Endothelial cell of umbilical vein (primary cell): ENCODE measurements around the gene CAPN2. TPM values are rescaled to one million over a fixed set of nuclear protein-coding genes. Genes with fewer than 3 reads are reported as not detected.
A peak's percentile ranks its signal among the peaks of the same experiment; 100 is the strongest.

Experiments used
- BruUV-seq: library from RNA; stranded (reverse); fragments of 400-500 nt; replicated peaks from 2 replicates; lab custom pipeline; 2021; lab: Mats Ljungman, UMichigan
- CTCF ChIA-PET: fragments of 300-600, 350-600 bp; sonication (Branson Sonifier 250); formaldehyde crosslinking; loops from one replicate; lab custom pipeline; 2021; ENCODE audit warnings: antibody characterized with exemption, inconsistent platforms; lab: Charles Lee
- POLR2A ChIA-PET: fragments of 300-600, 350-600 bp; sonication (Branson Sonifier 250); formaldehyde crosslinking; loops from one replicate; lab custom pipeline; 2021; ENCODE audit warnings: antibody characterized with exemption, inconsistent platforms; lab: Charles Lee
- DNase-seq: peaks from one replicate; pipeline ENCODE4 v3.0.0-alpha.2; 2011; ENCODE audit warnings: low read depth, low spot score
- FAIRE-seq: peaks from 2 replicates; lab custom pipeline; 2011; peaks lifted over from hg19 to GRCh38; lab: Jason Lieb, UNC
- H2AFZ ChIP-seq: 2 replicates; pipeline ENCODE4 v1.6.0; 2012; ENCODE audit warnings: low read depth, low read length, control low read depth, inconsistent platforms
- H3K27ac ChIP-seq: 2 replicates; pipeline ENCODE4 v1.5.1; 2011; ENCODE audit warnings: low read depth, mild to moderate bottlenecking, control low read depth, low read length, moderate library complexity; ENCODE audit not compliant: insufficient read depth
- H3K27me3 ChIP-seq, 2 experiments: 2 replicates each; pipeline versions ENCODE4 v1.6.0 to v1.6.1; 2011; ENCODE audit warnings: low read length in 2 of 2, mixed read lengths in 1 of 2; ENCODE audit not compliant: control insufficient read depth in 2 of 2, insufficient read depth in 2 of 2
- H3K36me3 ChIP-seq, 2 experiments: 2 replicates in 1 of 2; 3 replicates in 1 of 2; pipeline ENCODE4 v1.5.1; 2011; ENCODE audit warnings: low read length in 2 of 2, mild to moderate bottlenecking in 1 of 2, moderate library complexity in 1 of 2; ENCODE audit not compliant: control insufficient read depth in 2 of 2, insufficient read depth in 2 of 2; ENCODE audit errors: extremely low read depth in 1 of 2
- H3K4me1 ChIP-seq: 3 replicates; pipeline ENCODE4 v1.5.1; 2011; ENCODE audit warnings: mild to moderate bottlenecking, low read length; ENCODE audit not compliant: control insufficient read depth, insufficient read depth; ENCODE audit errors: extremely low read depth
- H3K4me2 ChIP-seq: 2 replicates; pipeline ENCODE4 v1.6.1; 2011; ENCODE audit warnings: low read length, control low read depth, mixed read lengths; ENCODE audit not compliant: insufficient read depth
- H3K4me3 ChIP-seq, 3 experiments: fragments of 200-600 bp in 1 of 3; sonication (generic), shearing (Covaris generic) in 1 of 3; replicated peaks in 1 of 3; 2 replicates each; pipeline ENCODE4 v1.5.1; 2011 to 2016; ENCODE audit warnings: control low read depth in 3 of 3, low read length in 3 of 3, mild to moderate bottlenecking in 2 of 3, inconsistent platforms in 1 of 3, low read depth in 1 of 3, moderate library complexity in 1 of 3; ENCODE audit not compliant: insufficient read depth in 1 of 3
- H3K79me2 ChIP-seq: 2 replicates; pipeline ENCODE4 v1.6.0; 2012; ENCODE audit warnings: low read length, inconsistent platforms; ENCODE audit not compliant: control insufficient read depth, insufficient read depth
- H3K9ac ChIP-seq: replicated peaks from 2 replicates; pipeline ENCODE3; 2011; ENCODE audit warnings: low read length, control low read depth; ENCODE audit not compliant: insufficient read depth; ENCODE audit errors: extremely low read depth
- H3K9me1 ChIP-seq: replicated peaks from 3 replicates; pipeline ENCODE4 v1.6.0; 2011; ENCODE audit warnings: mild to moderate bottlenecking, low read length; ENCODE audit not compliant: control insufficient read depth, insufficient read depth; ENCODE audit errors: extremely low read depth
- H3K9me3 ChIP-seq: replicated peaks from 2 replicates; pipeline ENCODE4 v1.5.1; 2012; ENCODE audit warnings: low read length, inconsistent platforms; ENCODE audit not compliant: control insufficient read depth, insufficient read depth
- H4K20me1 ChIP-seq: replicated peaks from 2 replicates; pipeline ENCODE3; 2011; ENCODE audit warnings: mild to moderate bottlenecking, low read length; ENCODE audit not compliant: control insufficient read depth, insufficient read depth; ENCODE audit errors: extremely low read depth
- EZH2 ChIP-seq: IDR thresholded peaks from 2 replicates; pipeline ENCODE4 v1.6.1; 2012; ENCODE audit warnings: borderline replicate concordance, low read depth, mild to moderate bottlenecking, moderate library complexity, low read length, inconsistent platforms; ENCODE audit not compliant: severe bottlenecking
- FOS ChIP-seq: IDR thresholded peaks from 2 replicates; pipeline ENCODE4 v1.6.1; 2011; ENCODE audit warnings: mild to moderate bottlenecking, low read length, moderate library complexity, borderline replicate concordance; ENCODE audit not compliant: insufficient read depth
- GATA2 ChIP-seq: IDR thresholded peaks from 2 replicates; pipeline ENCODE4 v1.7.0; 2011; ENCODE audit warnings: low read depth, mild to moderate bottlenecking, moderate library complexity, mixed read lengths, low read length; ENCODE audit not compliant: insufficient read length, insufficient read depth
- JUN ChIP-seq: IDR thresholded peaks from 2 replicates; pipeline ENCODE4 v1.6.1; 2011; ENCODE audit warnings: borderline replicate concordance, low read depth; ENCODE audit not compliant: insufficient read length, insufficient read depth
- MYC ChIP-seq: IDR thresholded peaks from one replicate; pipeline ENCODE4 v1.6.1; 2011; ENCODE audit warnings: mild to moderate bottlenecking, low read depth, low read length
- POLR2A ChIP-seq: IDR thresholded peaks from 2 replicates; pipeline ENCODE4 v1.6.1; 2012; ENCODE audit warnings: low read depth, mild to moderate bottlenecking, control low read depth, low read length
- POLR2AphosphoS5 ChIP-seq: IDR thresholded peaks from 2 replicates; pipeline ENCODE4 v1.6.1; 2012; ENCODE audit warnings: low read depth, mild to moderate bottlenecking, control low read depth, low read length, moderate library complexity; ENCODE audit not compliant: insufficient read depth
- dilution Hi-C: fragments of 300-500 bp; cut with MboI; formaldehyde crosslinking; loops from one replicate; pipeline ENCODE4 v1.15.0; 2019; ENCODE audit warnings: low sequenced_read_pairs; ENCODE audit not compliant: extremely low pct_ligation_motif_present
- intact Hi-C: fragments of 100-400 bp; cut with micrococcal nuclease; formaldehyde crosslinking; loops from one replicate; pipeline ENCODE4 v1.10.0; 2022
- polyA plus RNA-seq, 4 experiments: library from polyadenylated mRNA; depleted of rRNA in 3 of 4; stranded (reverse) in 3 of 4; unstranded in 1 of 4; fragments of >200 nt; gene quantifications; 2 replicates each; pipeline versions ENCODE4 v1.2.1 to v1.2.3, GENCODE V29; 2011 to 2012; ENCODE audit warnings: missing spikeins in 1 of 4
- total RNA-seq: library from RNA; stranded (reverse); gene quantifications from 2 replicates; pipeline ENCODE4 v1.2.3, GENCODE V29; 2021
- TF ChIP-seq, protein P1 (sequence below), 2 donors: IDR thresholded peaks; 1 replicate in 1 of 2; 2 replicates in 1 of 2; pipeline ENCODE4 v1.5.1; 2011; ENCODE audit warnings: low read length in 2 of 2, mild to moderate bottlenecking in 2 of 2, moderate library complexity in 2 of 2, control low read depth in 1 of 2, inconsistent platforms in 1 of 2, low read depth in 1 of 2; ENCODE audit not compliant: insufficient read depth in 1 of 2; ENCODE audit errors: extremely low read depth in 1 of 2
- TF ChIP-seq, protein P2 (sequence below): IDR thresholded peaks from 2 replicates; pipeline ENCODE4 v1.6.1; 2011; ENCODE audit not compliant: insufficient read depth, insufficient read length

The CAPN2 gene
- total and polyA plus RNA-seq, 2 donors (not counting 3 experiments of a cell fraction or from before 2014, with no cell fraction given) = 110 to 420 TPM

GRCh38 chr1:223706077-223706973 is 6.0 kb upstream of the CAPN2 start:
- FAIRE-seq (no peak), DNase-seq (peak; percentile 22)
- Histone ChIP-seq H3K9ac (no peak overlapping the region), H2AFZ (no peak overlapping the region), H3K79me2 (no peaks in the 10 kb centered on the region), H4K20me1 (no peaks in the 10 kb centered on the region), H3K4me1 (peaks cover 57% of the 10 kb centered on the region), H3K27me3 (no peaks in the 10 kb centered on the region), H3K36me3 (no peaks in the 10 kb centered on the region), H3K4me2 (no peak overlapping the region), H3K9me3 (no peaks in the 10 kb centered on the region), H3K4me3 (no peak overlapping the region), H3K27ac (peak overlapping the region; percentile 91), H3K9me1 (no peaks in the 10 kb centered on the region)
- TF ChIP-seq POLR2AphosphoS5 (no peak), GATA2 (peak; percentile 88)
- dilution Hi-C loops (no loop called here), intact Hi-C loops (loop anchor here (2.0 to 10.0 kb wide), 5 partner anchors 126 to 892 kb away; partner anchors contain the start of genes DISP1 and WDR26)
- ChIA-PET CTCF (interaction anchor here (1.8 to 10.9 kb wide), 3 partner anchors 8 to 43 kb away, joined by 17 to 148 read pairs (median 21); no protein-coding TSS in a partner anchor), POLR2A (no interaction called here)
- BruUV-seq = no TSS peak

GRCh38 chr1:223707256-223708000 is 4.9 kb upstream of the CAPN2 start:
- Histone ChIP-seq H3K79me2 (peaks cover under 1% of the 10 kb centered on the region), H3K9me3 (no peaks in the 10 kb centered on the region), H3K27ac (peak overlapping the region; percentile 91), H4K20me1 (no peaks in the 10 kb centered on the region), H2AFZ (peak overlapping the region; percentile 23), H3K4me3 (peak overlapping the region in 1 of 3 experiments; percentile 23), H3K9me1 (no peaks in the 10 kb centered on the region), H3K36me3 (no peaks in the 10 kb centered on the region), H3K4me1 (peaks cover 60% of the 10 kb centered on the region), H3K27me3 (no peaks in the 10 kb centered on the region), H3K4me2 (peak overlapping the region; percentile 67), H3K9ac (peak overlapping the region; percentile 64)
- intact Hi-C loops = loop anchor here (1.0 to 10.0 kb wide), 6 partner anchors 69 to 893 kb away; partner anchors contain the start of genes DISP1 and WDR26
- FAIRE-seq (peak; percentile 99), DNase-seq (peak; percentile 97)
- TF ChIP-seq GATA2 (peak; percentile 50), POLR2AphosphoS5 (peak; percentile 34), EZH2 (no peak), FOS (peak; percentile 100), MYC (no peak), POLR2A (no peak), JUN (peak; percentile 97)
- TF ChIP-seq, protein P1, sequence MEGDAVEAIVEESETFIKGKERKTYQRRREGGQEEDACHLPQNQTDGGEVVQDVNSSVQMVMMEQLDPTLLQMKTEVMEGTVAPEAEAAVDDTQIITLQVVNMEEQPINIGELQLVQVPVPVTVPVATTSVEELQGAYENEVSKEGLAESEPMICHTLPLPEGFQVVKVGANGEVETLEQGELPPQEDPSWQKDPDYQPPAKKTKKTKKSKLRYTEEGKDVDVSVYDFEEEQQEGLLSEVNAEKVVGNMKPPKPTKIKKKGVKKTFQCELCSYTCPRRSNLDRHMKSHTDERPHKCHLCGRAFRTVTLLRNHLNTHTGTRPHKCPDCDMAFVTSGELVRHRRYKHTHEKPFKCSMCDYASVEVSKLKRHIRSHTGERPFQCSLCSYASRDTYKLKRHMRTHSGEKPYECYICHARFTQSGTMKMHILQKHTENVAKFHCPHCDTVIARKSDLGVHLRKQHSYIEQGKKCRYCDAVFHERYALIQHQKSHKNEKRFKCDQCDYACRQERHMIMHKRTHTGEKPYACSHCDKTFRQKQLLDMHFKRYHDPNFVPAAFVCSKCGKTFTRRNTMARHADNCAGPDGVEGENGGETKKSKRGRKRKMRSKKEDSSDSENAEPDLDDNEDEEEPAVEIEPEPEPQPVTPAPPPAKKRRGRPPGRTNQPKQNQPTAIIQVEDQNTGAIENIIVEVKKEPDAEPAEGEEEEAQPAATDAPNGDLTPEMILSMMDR (IDR thresholded peaks at IDR 0.05; ENCODE audit: extremely low read depth in 1 of 2, insufficient read depth in 1 of 2, low read depth in 1 of 2, low read length in 2 of 2) = no peak
- TF ChIP-seq, protein P2, sequence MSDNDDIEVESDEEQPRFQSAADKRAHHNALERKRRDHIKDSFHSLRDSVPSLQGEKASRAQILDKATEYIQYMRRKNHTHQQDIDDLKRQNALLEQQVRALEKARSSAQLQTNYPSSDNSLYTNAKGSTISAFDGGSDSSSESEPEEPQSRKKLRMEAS = no peak
- CTCF ChIA-PET = interaction anchor here (0.7 to 10.9 kb wide), 11 partner anchors 8 to 626 kb away, joined by 3 to 148 read pairs (median 6); no protein-coding TSS in a partner anchor
- dilution Hi-C loops = no loop called here
- BruUV-seq = TSS peak; percentile 81
- POLR2A ChIA-PET = interaction anchor here (1.2 kb wide), 2 partner anchors 14 to 68 kb away, joined by 3 read pairs; no protein-coding TSS in a partner anchor
